GM23338 (cell line): ENCODE data around the gene ING5. TPM values are rescaled to one million over a fixed set of nuclear protein-coding genes. Genes with fewer than 3 reads are reported as not detected.
A peak's percentile ranks its signal among the peaks of the same experiment; 100 is the strongest.

ENCODE experiments used
- ATAC-seq: fragments of 200-7000 bp; cut with Tn5 transposase; 3 replicates; pipeline ENCODE4 v1.9.1; 2020
- DNase-seq: peaks from one replicate; pipeline ENCODE4 v3.0.0-alpha.2; 2015; ENCODE audit warnings: low spot score
- H2AFZ ChIP-seq: fragments of 200-600 bp; sonication (generic); 2 replicates; pipeline ENCODE4 v1.8.0; 2016; ENCODE audit warnings: antibody characterized with exemption, mild to moderate bottlenecking, moderate library complexity
- H3F3A ChIP-seq: fragments of 200-600 bp; sonication (generic); replicated peaks from 2 replicates; pipeline ENCODE4 v1.8.0; 2017; ENCODE audit warnings: antibody characterized with exemption, mixed run types, low read depth
- H3K27ac ChIP-seq: fragments of 200-600 bp; sonication (generic); 2 replicates; pipeline ENCODE4 v1.6.1; 2016; ENCODE audit warnings: low read depth
- H3K27me3 ChIP-seq: fragments of 200-600 bp; sonication (generic); 2 replicates; pipeline ENCODE4 v1.8.0; 2016; ENCODE audit warnings: mild to moderate bottlenecking, mixed run types, moderate library complexity; ENCODE audit not compliant: insufficient read depth
- H3K36me3 ChIP-seq: fragments of 200-600 bp; sonication (generic); 2 replicates; pipeline ENCODE4 v1.8.0; 2016; ENCODE audit warnings: mild to moderate bottlenecking; ENCODE audit not compliant: insufficient read depth
- H3K4me1 ChIP-seq: fragments of 200-600 bp; sonication (generic); 2 replicates; pipeline ENCODE4 v1.8.0; 2016; ENCODE audit warnings: mild to moderate bottlenecking, moderate library complexity; ENCODE audit not compliant: insufficient read depth
- H3K4me2 ChIP-seq: fragments of 200-600 bp; sonication (generic); 2 replicates; pipeline ENCODE4 v1.7.1; 2017; ENCODE audit warnings: mixed run types
- H3K4me3 ChIP-seq: fragments of 200-600 bp; sonication (generic); 2 replicates; pipeline ENCODE4 v1.6.1; 2016; ENCODE audit warnings: mixed run types
- H3K79me2 ChIP-seq: fragments of 200-600 bp; sonication (generic); replicated peaks from 2 replicates; pipeline ENCODE4 v1.8.0; 2017; ENCODE audit warnings: mild to moderate bottlenecking; ENCODE audit not compliant: insufficient read depth
- H3K9me2 ChIP-seq: fragments of 200-600 bp; sonication (generic); 2 replicates; pipeline ENCODE4 v1.8.0; 2017; ENCODE audit not compliant: insufficient read depth
- H4K20me1 ChIP-seq: fragments of 200-600 bp; sonication (generic); replicated peaks from 2 replicates; pipeline ENCODE4 v1.8.0; 2017; ENCODE audit warnings: mild to moderate bottlenecking; ENCODE audit not compliant: insufficient read depth
- H3K27ac Mint-ChIP-seq: 2 replicates; pipeline ENCODE4 v1.8.0; 2020; ENCODE audit warnings: inconsistent platforms, mild to moderate bottlenecking, moderate library complexity, mixed read lengths
- H3K27me3 Mint-ChIP-seq: 3 replicates; pipeline ENCODE4 v1.8.0; 2022; ENCODE audit warnings: low read depth, mild to moderate bottlenecking, moderate library complexity, mixed read lengths, inconsistent platforms; ENCODE audit not compliant: insufficient read depth, poor library complexity
- H3K36me3 Mint-ChIP-seq: 3 replicates; pipeline ENCODE4 v1.8.0; 2021; ENCODE audit warnings: low read depth, mild to moderate bottlenecking, inconsistent platforms, moderate library complexity, mixed read lengths
- H3K4me1 Mint-ChIP-seq: 3 replicates; pipeline ENCODE4 v1.8.0; 2020; ENCODE audit warnings: mild to moderate bottlenecking, inconsistent platforms, mixed read lengths
- H3K4me3 Mint-ChIP-seq: 3 replicates; pipeline ENCODE4 v1.8.0; 2021; ENCODE audit warnings: moderate library complexity, mild to moderate bottlenecking, inconsistent platforms, mixed read lengths
- H3K9me3 Mint-ChIP-seq: 3 replicates; pipeline ENCODE4 v1.8.0; 2020; ENCODE audit warnings: moderate library complexity, mild to moderate bottlenecking, inconsistent platforms, mixed read lengths
- ETS1 ChIP-seq: IDR thresholded peaks from 2 replicates; pipeline ENCODE4 v1.6.1; 2016; ENCODE audit warnings: antibody characterized with exemption
- EZH2 ChIP-seq: fragments of 200-600 bp; sonication (generic); IDR thresholded peaks from one replicate; pipeline ENCODE4 v1.8.0; 2017; ENCODE audit warnings: antibody characterized with exemption, mild to moderate bottlenecking, low read depth; ENCODE audit not compliant: unreplicated experiment
- POLR2AphosphoS5 ChIP-seq: IDR thresholded peaks from 2 replicates; pipeline ENCODE4 v1.6.1; 2016; ENCODE audit warnings: antibody characterized with exemption, low read depth
- STAT1 ChIP-seq: IDR thresholded peaks from one replicate; pipeline ENCODE4 v1.6.1; 2016; ENCODE audit warnings: antibody characterized with exemption; ENCODE audit not compliant: unreplicated experiment
- ZNF331 ChIP-seq: fragments of 250-450 bp; sonication (Bioruptor Pico); IDR thresholded peaks from 2 replicates; pipeline ENCODE4 v1.5.0; 2020; ENCODE audit warnings: low read depth, mild to moderate bottlenecking, moderate library complexity
- ZNF462 ChIP-seq: fragments of 250-450 bp; sonication (Bioruptor Pico); IDR thresholded peaks from 2 replicates; pipeline ENCODE4 v1.5.0; 2020; ENCODE audit warnings: mild to moderate bottlenecking, moderate library complexity
- polyA plus RNA-seq: library from polyadenylated mRNA; unstranded; fragments of >200 nt; fragmentation: Nextera tagmentation; extraction: Ambion mirVana; gene quantifications from 2 replicates; pipeline ENCODE4 v1.2.1, GENCODE V29; 2016
- total RNA-seq: library from RNA; depleted of rRNA; stranded (reverse); fragments of >200 nt; shearing (Covaris generic); gene quantifications from 2 replicates; pipeline ENCODE4 v1.2.3, GENCODE V29; 2014
- TF ChIP-seq, protein P1 (sequence below), 2 experiments: fragments of 200-600 bp in 1 of 2; sonication (generic) in 1 of 2; conservative IDR thresholded peaks; 2 replicates each; pipeline versions ENCODE4 v1.5.1 to v1.6.1; 2016 to 2017; ENCODE audit warnings: antibody characterized with exemption in 2 of 2, low read depth in 2 of 2, mild to moderate bottlenecking in 2 of 2, moderate library complexity in 1 of 2

The ING5 gene
- total and polyA plus RNA-seq, 2 experiments from 2014 or later, result 25.7 to 42.5 TPM

DNA sequence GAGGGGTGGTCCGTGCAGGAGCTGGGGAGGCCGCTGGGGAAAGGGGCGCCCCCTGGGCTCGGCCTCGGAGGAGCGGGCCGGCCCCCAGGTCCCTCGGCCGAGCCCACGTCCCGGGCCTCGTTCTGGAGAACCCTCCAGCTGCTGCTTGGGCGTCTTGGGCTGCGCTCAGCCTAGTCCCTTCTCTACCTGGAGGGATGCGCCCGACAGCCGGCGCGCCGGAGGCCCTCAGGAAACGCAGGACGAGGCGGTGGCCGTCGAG is 32.3 kb downstream of the ING5 start (continued):
- no peak for TF ChIP-seq ZNF462 (CRISPR knock-in tag)
- no peak for TF ChIP-seq STAT1
- TF ChIP-seq EZH2, result no peak
- no peak for TF ChIP-seq ETS1

DNA sequence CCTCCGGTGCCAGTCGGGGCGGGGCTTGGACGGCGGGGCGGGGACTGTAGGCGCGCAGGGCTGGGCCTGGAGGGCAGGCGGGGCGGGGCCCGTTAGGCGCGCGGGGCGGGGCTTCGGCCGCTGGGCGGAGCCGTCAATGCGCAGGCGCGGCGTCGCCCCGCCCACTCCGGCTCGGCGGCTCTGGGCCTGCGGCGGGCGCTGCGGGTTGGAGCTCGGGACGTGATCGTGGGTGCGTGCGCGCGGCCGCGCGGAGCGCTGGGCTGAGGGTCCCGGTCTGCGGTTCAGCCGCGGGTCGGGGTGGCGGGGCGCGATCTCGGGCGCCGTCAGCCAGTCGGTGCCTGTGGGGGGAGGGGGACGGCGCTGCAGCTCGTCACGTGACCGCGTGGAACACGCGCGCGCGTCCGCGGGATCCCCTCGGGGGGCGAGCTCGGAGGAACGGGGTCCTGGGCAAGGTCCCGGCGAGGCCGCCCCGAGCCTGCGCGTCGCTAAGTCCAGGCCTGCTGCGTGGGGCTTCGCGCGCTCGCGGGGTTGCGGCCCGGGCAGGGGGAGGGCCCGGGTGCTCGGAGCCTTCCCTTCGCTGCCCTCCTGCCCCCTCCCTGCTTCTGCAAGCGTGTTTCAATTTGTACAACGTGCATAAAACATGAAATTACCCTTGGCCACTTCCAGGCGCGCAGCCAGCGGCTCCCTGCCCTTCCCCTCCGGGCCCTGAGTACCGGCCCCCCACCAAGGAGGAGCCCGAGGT is 32.8 kb downstream of the ING5 start, which contains the start of gene D2HGDH:
Gene D2HGDH (plus strand): TSS at position 164 of the 742 bp plus-strand sequence. CDS start 595 bp downstream, outside the sequence.
- peak within 1 kb of the TSS; percentile 90 for H3K4me2 ChIP-seq
- no peaks in the 10 kb centered on the region for H3K79me2 ChIP-seq
- no peaks in the 10 kb centered on the region for H3K36me3 ChIP-seq
- Mint-ChIP-seq H3K9me3 (no peaks in the 10 kb centered on the region; the same call in 2 of the 3 replicates), H3K36me3 (no peaks in the 10 kb centered on the region; the same call in 2 of the 3 replicates), H3K27me3 (peaks cover 17% of the 10 kb centered on the region), H3K27ac (no peak within 1 kb of the TSS), H3K4me1 (no peaks in the 10 kb centered on the region), H3K4me3 (peak within 1 kb of the TSS; percentile 79)
- H3K9me2 ChIP-seq, result no peaks in the 10 kb centered on the region; the same call in 1 of the 2 replicates
- peak within 1 kb of the TSS; percentile 93 for H2AFZ ChIP-seq
- TF ChIP-seq STAT1, result no peak
- peak; percentile 84 for TF ChIP-seq POLR2AphosphoS5
- TF ChIP-seq ZNF331 (CRISPR knock-in tag), result no peak
- TF ChIP-seq, protein P1, sequence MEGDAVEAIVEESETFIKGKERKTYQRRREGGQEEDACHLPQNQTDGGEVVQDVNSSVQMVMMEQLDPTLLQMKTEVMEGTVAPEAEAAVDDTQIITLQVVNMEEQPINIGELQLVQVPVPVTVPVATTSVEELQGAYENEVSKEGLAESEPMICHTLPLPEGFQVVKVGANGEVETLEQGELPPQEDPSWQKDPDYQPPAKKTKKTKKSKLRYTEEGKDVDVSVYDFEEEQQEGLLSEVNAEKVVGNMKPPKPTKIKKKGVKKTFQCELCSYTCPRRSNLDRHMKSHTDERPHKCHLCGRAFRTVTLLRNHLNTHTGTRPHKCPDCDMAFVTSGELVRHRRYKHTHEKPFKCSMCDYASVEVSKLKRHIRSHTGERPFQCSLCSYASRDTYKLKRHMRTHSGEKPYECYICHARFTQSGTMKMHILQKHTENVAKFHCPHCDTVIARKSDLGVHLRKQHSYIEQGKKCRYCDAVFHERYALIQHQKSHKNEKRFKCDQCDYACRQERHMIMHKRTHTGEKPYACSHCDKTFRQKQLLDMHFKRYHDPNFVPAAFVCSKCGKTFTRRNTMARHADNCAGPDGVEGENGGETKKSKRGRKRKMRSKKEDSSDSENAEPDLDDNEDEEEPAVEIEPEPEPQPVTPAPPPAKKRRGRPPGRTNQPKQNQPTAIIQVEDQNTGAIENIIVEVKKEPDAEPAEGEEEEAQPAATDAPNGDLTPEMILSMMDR (conservative IDR thresholded peaks at IDR 0.05; ENCODE audit: low read depth in 2 of 2), result no peak
- ATAC-seq, result peak; percentile 81
- DNase-seq, result peak; percentile 94
- H4K20me1 ChIP-seq, result no peaks in the 10 kb centered on the region
- H3F3A ChIP-seq, result 0 out of 2 replicates have a peak, but pooled peaks cover 10% of the 10 kb centered on the region
- H3K4me1 ChIP-seq, result no peaks in the 10 kb centered on the region; the same call in 1 of the 2 replicates
- H3K27ac ChIP-seq, result no peak within 1 kb of the TSS
- no peaks in the 10 kb centered on the region for H3K27me3 ChIP-seq
- H3K4me3 ChIP-seq, result peak within 1 kb of the TSS; percentile 86
